ENCODE data around the gene RTL1.

RTL1 gene

GRCh38 chr14:100834794-100835547 lies 68.6 kb downstream of the RTL1 start:
- H3K27ac Mint-ChIP-seq (ENCODE audit: low read depth) = no peak overlapping the region
- H3K9me3 Mint-ChIP-seq = no peaks in the 10 kb centered on the region
- H3K4me3 Mint-ChIP-seq = no peak overlapping the region
- ATAC-seq (replicated peaks; ENCODE audit: extremely low read depth, poor library complexity, severe bottlenecking) (no peak), DNase-seq (ENCODE audit: low spot score in 2 of 2) (no peak)
- H3K36me3 Mint-ChIP-seq (ENCODE audit: insufficient read depth) = no peaks in the 10 kb centered on the region
- H3K4me1 Mint-ChIP-seq = no peaks in the 10 kb centered on the region
- peaks cover 83% of the 10 kb centered on the region for H3K27me3 Mint-ChIP-seq

- Mint-ChIP-seq H3K9me3 (no peaks in the 10 kb centered on the region), H3K27me3 (peaks cover 87% of the 10 kb centered on the region), H3K36me3 (ENCODE audit: insufficient read depth) (no peaks in the 10 kb centered on the region), H3K4me3 (no peak overlapping the region), H3K27ac (ENCODE audit: low read depth) (no peak overlapping the region), H3K4me1 (no peaks in the 10 kb centered on the region)
- DNase-seq (ENCODE audit: low spot score in 2 of 2) (no peak), ATAC-seq (replicated peaks; ENCODE audit: extremely low read depth, poor library complexity, severe bottlenecking) (no peak)
These were observed 69.3 kb downstream of the RTL1 start for GRCh38 chr14:100834082-100834793.

GRCh38 chr14:100832311-100832960 lies 71.1 kb downstream of the RTL1 start:
- DNase-seq (ENCODE audit: low spot score in 2 of 2) = no peak
- Mint-ChIP-seq H3K27ac (ENCODE audit: low read depth) (no peak overlapping the region), H3K27me3 (peaks cover 89% of the 10 kb centered on the region), H3K9me3 (peaks cover 2% of the 10 kb centered on the region), H3K36me3 (ENCODE audit: insufficient read depth) (no peaks in the 10 kb centered on the region), H3K4me3 (no peak overlapping the region), H3K4me1 (no peaks in the 10 kb centered on the region)
- ATAC-seq (replicated peaks; ENCODE audit: extremely low read depth, poor library complexity, severe bottlenecking) = no peak

GRCh38 chr14:100830681-100831080 lies 72.8 kb downstream of the RTL1 start:
- DNase-seq (ENCODE audit: low spot score in 2 of 2) (no peak), ATAC-seq (replicated peaks; ENCODE audit: extremely low read depth, poor library complexity, severe bottlenecking) (no peak)
- Mint-ChIP-seq H3K4me1 (no peaks in the 10 kb centered on the region), H3K27ac (ENCODE audit: low read depth) (no peak overlapping the region), H3K36me3 (ENCODE audit: insufficient read depth) (no peaks in the 10 kb centered on the region), H3K4me3 (no peak overlapping the region), H3K9me3 (peaks cover 5% of the 10 kb centered on the region), H3K27me3 (peaks cover 90% of the 10 kb centered on the region)

Measured in central memory CD8-positive, alpha-beta T cell (primary cell).